HCT116 (cell line): Measurements from ENCODE around the gene EEF1AKMT4.
A peak's percentile ranks its signal among the peaks of the same experiment; 100 is the strongest.

ENCODE experiments used
- CBX3 ChIP-seq: IDR thresholded peaks from 2 replicates; pipeline ENCODE4 v1.6.1; 2012; ENCODE audit warnings: low read depth
- EGR1 ChIP-seq: IDR thresholded peaks from 2 replicates; pipeline ENCODE4 v1.6.1; 2012; ENCODE audit warnings: low read depth
- EZH2 ChIP-seq: fragments of 200-600 bp; sonication (generic); IDR thresholded peaks from 2 replicates; pipeline ENCODE4 v1.6.1; 2017; ENCODE audit warnings: antibody characterized with exemption, mixed run types
- EZH2phosphoT487 ChIP-seq: fragments of 200-600 bp; IDR thresholded peaks from 2 replicates; pipeline ENCODE4 v1.6.1; 2018; ENCODE audit warnings: antibody characterized with exemption, borderline replicate concordance
- POLR2A ChIP-seq: IDR thresholded peaks from 2 replicates; pipeline ENCODE4 v1.7.0; 2011; ENCODE audit warnings: borderline replicate concordance; ENCODE audit not compliant: insufficient read depth, insufficient read length; ENCODE audit errors: extremely low read depth
- POLR2AphosphoS5 ChIP-seq: IDR thresholded peaks from 2 replicates; pipeline ENCODE4 v1.6.1; 2011; ENCODE audit warnings: mild to moderate bottlenecking, low read depth, low read length, moderate library complexity
- RAD21 ChIP-seq: IDR thresholded peaks from 2 replicates; pipeline ENCODE4 v1.6.1; 2012; ENCODE audit warnings: low read depth, mild to moderate bottlenecking
- TCF7L2 ChIP-seq: IDR thresholded peaks from 2 replicates; pipeline ENCODE4 v1.7.0; 2011; ENCODE audit warnings: borderline replicate concordance, inconsistent platforms; ENCODE audit not compliant: insufficient read depth, insufficient read length; ENCODE audit errors: extremely low read depth
- ZFX ChIP-seq: fragments of 450-650 bp; IDR thresholded peaks from 2 replicates; pipeline ENCODE4 v1.6.1; 2017
- TF ChIP-seq, protein P1 (sequence below): IDR thresholded peaks from 2 replicates; pipeline ENCODE4 v1.6.1; 2012
- TF ChIP-seq, protein P2 (sequence below), 3 experiments: fragments of 200-600 bp in 1 of 3; sonication (generic) in 1 of 3; IDR thresholded peaks in 2 of 3; conservative IDR thresholded peaks in 1 of 3; 2 replicates each; pipeline ENCODE4 v1.5.1; 2012 to 2017; ENCODE audit warnings: low read depth in 2 of 3, low read length in 2 of 3, antibody characterized with exemption in 1 of 3, borderline replicate concordance in 1 of 3, control low read depth in 1 of 3, mild to moderate bottlenecking in 1 of 3, mixed read lengths in 1 of 3, mixed run types in 1 of 3, moderate library complexity in 1 of 3; ENCODE audit not compliant: insufficient read depth in 1 of 3

- TF ChIP-seq, protein P1, sequence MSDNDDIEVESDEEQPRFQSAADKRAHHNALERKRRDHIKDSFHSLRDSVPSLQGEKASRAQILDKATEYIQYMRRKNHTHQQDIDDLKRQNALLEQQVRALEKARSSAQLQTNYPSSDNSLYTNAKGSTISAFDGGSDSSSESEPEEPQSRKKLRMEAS = no peak; the same call in 1 of the 2 replicates
- TF ChIP-seq EZH2 (no peak), EZH2phosphoT487 (no peak), TCF7L2 (no peak), ZFX (peak; percentile 23; the same call in 1 of the 2 replicates), POLR2A (peak; percentile 51), RAD21 (no peak), EGR1 (peak; percentile 71; the same call in 1 of the 2 replicates), POLR2AphosphoS5 (peak; percentile 94), CBX3 (no peak)
- TF ChIP-seq, protein P2, sequence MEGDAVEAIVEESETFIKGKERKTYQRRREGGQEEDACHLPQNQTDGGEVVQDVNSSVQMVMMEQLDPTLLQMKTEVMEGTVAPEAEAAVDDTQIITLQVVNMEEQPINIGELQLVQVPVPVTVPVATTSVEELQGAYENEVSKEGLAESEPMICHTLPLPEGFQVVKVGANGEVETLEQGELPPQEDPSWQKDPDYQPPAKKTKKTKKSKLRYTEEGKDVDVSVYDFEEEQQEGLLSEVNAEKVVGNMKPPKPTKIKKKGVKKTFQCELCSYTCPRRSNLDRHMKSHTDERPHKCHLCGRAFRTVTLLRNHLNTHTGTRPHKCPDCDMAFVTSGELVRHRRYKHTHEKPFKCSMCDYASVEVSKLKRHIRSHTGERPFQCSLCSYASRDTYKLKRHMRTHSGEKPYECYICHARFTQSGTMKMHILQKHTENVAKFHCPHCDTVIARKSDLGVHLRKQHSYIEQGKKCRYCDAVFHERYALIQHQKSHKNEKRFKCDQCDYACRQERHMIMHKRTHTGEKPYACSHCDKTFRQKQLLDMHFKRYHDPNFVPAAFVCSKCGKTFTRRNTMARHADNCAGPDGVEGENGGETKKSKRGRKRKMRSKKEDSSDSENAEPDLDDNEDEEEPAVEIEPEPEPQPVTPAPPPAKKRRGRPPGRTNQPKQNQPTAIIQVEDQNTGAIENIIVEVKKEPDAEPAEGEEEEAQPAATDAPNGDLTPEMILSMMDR (IDR thresholded peaks at IDR 0.05 in 2 of 3, conservative IDR thresholded peaks at IDR 0.05 in 1 of 3; ENCODE audit: borderline replicate concordance in 1 of 3, insufficient read depth in 1 of 3, low read depth in 2 of 3, low read length in 2 of 3) = peak in 1 of 3 experiments; percentile 45; a peak in 1 of 6 replicates
Measured at GRCh38 chr3:184229394-184230080, 19.9 kb upstream of the EEF1AKMT4 start, which contains the start of gene VWA5B2.
